Peyer's patch (tissue), 4 donors: Measurements from ENCODE around the gene HOXA6.

ENCODE experiments used
- POLR2A ChIP-seq, 2 donors: fragments of 450-650 bp; IDR thresholded peaks; one replicate each; pipeline ENCODE4 v1.5.1; 2017; ENCODE audit warnings: antibody characterized with exemption in 2 of 2, mild to moderate bottlenecking in 2 of 2, moderate library complexity in 2 of 2
- TF ChIP-seq, protein P1 (sequence below), 6 experiments: fragments of 450-650 bp in 4 of 6; fragments of 200-600 bp in 2 of 6; sonication (generic) in 1 of 6; IDR thresholded peaks; one replicate each; pipeline ENCODE4 v1.5.1; 2017 to 2019; ENCODE audit warnings: antibody characterized with exemption in 6 of 6, mild to moderate bottlenecking in 3 of 6, moderate library complexity in 1 of 6

DNA sequence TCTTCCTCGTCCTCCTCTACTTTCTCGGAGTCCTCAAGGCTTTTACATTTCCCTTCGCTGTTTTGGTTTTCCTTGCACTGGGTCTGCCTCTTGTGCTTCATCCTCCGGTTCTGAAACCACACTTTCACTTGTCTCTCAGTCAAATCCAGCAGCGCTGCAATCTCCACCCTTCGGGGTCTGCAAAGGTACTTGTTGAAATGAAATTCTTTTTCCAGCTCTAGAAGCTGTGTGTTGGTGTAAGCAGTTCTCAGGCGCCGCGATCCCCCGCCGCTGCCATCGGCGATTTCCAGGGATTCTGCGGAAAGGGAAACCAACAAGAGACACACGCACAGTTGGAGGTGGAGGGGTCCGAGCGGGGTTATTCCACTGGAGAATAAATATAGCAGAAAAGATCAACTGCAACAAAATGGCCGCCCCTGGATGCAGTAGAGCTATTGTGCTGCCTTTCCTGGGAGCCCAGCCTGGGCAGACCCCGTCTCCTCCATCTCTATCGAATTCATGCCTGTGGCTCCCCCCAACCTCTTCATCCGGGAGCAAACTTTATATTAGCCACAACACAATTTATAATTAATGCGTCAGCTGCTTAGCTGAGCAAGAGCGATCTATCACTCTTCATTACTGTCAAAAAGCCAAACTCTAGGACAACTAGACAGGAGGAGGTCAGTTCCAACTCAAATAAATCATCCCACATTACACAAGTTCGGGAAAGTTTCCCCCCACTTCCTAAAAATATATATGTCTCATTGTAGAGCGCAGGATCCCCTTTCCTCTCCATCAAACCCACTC is 46.2 kb downstream of the HOXA6 start:
- TF ChIP-seq, protein P1, sequence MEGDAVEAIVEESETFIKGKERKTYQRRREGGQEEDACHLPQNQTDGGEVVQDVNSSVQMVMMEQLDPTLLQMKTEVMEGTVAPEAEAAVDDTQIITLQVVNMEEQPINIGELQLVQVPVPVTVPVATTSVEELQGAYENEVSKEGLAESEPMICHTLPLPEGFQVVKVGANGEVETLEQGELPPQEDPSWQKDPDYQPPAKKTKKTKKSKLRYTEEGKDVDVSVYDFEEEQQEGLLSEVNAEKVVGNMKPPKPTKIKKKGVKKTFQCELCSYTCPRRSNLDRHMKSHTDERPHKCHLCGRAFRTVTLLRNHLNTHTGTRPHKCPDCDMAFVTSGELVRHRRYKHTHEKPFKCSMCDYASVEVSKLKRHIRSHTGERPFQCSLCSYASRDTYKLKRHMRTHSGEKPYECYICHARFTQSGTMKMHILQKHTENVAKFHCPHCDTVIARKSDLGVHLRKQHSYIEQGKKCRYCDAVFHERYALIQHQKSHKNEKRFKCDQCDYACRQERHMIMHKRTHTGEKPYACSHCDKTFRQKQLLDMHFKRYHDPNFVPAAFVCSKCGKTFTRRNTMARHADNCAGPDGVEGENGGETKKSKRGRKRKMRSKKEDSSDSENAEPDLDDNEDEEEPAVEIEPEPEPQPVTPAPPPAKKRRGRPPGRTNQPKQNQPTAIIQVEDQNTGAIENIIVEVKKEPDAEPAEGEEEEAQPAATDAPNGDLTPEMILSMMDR (IDR thresholded peaks at IDR 0.05) = no peak
- TF ChIP-seq POLR2A (IDR thresholded peaks at IDR 0.05) = no peak
